ENCODE results near the gene SH3RF3.
A peak's percentile ranks its signal among the peaks of the same experiment; 100 is the strongest.

SH3RF3 gene

DNA sequence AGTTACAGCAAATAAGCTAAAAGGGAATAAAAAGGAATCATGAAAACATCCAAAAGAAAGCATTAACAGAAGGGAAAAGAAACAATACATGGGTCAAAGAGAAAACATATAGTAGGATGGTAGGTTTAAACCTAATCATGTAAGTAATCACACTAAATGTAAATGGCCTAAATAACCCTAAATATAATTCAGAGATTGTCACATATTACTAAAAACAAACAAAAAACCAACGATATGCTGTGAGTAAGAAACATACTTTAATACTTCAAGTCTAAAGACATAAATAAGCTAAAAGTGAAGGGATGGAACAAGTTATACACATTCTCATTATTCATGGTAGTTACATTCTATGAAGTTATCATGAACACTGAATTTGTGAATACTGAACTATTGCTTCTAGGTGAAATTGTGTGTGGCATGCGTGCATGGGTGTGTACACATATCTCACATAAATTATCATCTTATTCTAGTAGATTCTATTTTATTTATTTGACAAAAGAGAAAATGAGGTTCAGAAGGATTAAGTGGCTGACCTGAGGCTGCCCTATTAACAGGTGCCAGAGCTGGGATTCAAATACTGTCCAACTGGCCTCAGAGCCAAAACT, 313.8 kb downstream of the SH3RF3 start:
- DNase-seq = no peak

DNA sequence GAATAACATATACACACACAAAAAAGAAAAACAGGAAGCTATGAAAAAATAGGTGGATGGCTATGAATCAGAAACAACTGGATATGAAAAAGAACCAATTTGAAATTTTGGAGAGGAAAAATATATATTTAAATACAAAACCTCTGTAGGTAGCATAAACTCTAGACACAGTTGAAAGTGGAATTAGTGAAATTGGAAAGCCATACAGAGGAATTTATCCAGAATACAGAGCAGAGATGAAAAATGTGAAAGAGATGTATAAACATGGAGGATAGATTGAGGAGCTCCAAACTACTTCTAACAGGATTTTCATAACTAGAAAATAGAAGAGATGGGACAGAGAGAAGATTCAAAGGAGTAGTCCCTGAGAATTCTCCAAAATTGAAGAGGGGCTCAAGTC, 315.9 kb downstream of the SH3RF3 start:
- DNase-seq = no peak

DNA sequence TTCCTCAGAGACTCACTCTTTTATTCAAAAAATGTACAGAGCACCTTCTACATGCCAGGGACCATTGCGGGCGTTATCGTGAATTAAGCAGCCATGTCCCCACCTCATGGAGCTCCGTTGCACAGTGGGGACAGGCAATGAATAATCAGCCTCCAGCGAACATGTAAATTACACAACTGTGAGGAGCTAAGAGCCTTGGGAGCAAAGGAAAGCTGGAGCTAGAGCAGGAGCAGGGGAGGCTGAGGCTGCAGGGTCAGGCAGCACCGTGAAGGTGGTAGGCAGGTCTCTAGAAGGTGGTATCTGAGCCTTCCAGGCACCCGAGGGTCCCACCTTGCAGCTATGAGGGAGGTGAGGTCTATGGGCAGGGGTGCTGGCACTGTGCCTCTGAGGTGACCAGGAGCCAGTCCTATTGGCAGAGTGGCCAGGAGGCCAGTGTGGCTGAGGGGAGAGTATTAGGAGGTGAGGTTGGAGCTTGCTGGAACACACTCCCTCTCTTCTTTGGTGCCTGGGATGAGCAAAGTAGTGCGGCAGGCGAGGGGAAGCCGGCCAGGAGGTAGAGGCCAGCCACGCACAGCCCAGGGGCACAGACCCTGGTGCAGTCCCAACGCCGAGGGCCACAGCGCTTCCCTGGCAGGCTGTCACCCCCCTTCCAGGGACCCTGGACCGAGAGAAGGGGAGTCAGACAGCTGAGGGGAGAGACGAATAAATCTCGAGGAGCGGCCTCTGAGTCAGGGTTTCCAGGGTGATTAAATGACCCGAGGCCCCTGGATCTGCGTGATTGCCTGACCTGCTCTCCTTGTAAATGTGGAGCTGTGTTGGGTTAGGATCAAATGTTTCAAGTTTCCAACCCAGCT, 317.5 kb downstream of the SH3RF3 start:
- peak; percentile 74 for DNase-seq

DNA sequence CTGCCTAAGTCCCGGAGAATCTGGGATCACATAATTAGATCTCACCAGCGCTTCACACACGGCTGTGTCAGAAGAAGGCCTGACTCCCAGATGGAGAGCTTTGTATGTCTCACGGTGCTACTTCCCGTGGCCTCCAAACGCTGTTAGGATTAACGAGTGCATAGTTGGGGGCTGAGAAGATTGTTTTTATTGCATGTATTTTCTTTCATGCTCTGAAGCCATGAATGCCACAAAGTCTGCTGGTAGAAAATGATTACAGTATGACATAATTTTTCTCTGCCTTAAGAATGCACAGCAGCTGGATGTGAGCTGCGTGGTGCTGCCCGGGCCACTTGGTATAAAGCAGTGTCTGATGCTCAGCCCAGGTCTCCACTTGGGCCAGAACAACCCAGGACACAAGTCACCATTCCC, 318.3 kb downstream of the SH3RF3 start:
- peak; percentile 97 for DNase-seq

DNA sequence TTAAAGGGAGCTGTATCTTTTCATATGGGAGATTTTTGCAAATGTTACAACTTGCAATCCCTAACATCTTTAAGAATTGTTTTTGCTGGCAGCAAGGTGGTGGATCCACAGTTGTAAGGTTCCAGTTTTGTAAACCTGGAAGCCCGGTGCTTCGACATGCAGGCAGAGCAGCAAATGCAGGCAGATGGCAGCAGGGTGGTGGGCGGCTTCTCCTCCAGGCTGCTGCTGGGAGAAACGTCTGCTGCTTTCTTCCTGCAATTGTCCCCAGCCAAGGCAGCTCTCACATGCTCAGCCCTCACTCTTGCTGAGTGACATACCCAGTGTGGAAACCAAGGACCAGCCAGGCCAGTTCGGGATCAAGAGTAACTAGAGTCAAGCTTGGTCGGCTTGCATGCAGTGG, 318.8 kb downstream of the SH3RF3 start:
- no peak for DNase-seq

DNA sequence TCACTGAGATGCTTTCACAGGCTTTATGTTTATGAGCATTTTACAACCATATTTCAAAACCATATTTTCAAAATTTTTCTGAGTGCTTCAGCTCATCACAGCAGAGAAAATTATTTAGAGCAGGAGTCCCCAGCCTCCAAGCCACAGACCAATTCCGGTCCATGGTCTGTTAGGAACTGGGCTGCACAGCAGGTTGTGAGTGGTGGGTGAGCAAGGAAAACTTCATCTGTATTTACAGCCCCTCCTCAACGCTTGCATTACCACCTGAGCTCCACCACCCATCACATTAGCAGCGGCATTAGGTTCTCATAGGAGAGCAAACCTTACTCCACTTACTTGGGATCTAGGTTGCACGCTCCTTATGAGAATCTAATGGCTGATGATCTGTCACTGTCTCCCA, 319.2 kb downstream of the SH3RF3 start:
- DNase-seq = no peak

DNA sequence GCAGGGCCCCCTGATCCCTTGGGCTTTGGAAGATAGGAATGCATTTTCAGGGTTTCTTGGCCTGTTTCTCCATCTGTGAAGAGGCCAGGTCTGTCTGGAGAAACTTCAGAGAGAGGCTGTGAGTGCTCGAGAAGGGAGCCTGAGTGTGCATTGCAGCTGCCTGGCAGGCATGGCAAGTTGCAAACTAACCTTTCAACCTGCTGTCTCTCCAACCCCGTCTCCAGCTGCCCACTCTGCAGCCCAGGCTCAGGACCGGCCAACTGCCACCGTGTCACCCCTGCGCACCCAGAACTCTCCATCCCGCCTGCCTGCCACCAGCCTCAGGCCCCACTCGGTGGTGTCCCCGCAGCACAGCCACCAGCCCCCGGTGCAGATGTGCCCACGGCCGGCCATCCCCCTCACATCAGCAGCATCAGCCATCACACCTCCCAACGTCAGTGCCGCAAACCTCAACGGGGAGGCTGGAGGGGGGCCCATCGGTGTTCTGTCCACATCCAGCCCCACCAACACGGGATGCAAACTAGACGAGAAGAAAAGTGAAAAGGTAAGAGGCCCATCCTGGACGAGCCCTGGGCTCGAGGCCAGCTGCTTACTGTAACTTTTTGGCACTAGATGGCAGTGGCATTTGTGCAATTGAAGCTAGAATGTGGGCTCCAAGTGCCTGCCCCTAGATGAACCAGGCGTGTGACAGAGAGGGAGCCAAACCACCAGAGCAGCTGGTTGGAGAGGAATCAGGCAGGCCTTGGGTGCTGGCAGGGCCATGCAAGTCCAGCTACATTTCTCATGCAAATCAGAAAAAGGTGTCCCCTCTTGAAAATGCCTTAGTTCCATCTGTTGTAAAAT, 320.2 kb downstream of the SH3RF3 start:
- DNase-seq = peak; percentile 21

DNA sequence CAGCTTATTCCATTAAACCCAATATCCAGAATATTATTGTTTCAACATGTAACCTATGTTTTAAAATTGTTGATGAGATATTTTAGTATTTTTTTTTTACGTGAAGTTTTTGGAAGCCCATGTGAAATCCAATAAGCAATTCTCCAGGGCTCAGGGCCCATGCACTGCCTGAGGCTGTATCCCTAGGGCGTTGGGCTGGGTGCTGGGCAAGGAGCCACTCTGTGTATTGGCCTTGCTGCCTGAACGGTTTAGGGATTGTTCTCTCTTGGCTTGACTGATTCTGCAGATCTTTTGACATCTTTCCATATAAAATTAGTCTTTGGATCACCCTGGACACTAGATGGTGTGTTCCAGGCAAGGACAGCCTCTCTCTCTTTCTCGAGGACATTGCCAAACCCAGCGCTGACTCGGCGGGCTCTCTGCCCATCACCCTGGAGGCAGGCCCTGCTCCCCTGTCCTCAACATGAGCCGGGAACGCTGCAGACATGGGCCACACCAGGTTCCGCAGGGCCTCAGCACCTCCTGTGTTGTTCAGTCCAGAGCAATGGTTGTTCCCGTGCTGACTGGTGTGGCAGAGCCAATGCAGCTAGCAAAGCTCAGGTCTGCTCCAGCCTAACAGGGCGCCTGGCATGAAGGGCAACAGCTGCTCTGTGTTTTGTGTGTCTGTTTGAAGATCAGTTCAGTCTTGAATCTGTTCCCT, 321.7 kb downstream of the SH3RF3 start:
- no peak for DNase-seq

DNA sequence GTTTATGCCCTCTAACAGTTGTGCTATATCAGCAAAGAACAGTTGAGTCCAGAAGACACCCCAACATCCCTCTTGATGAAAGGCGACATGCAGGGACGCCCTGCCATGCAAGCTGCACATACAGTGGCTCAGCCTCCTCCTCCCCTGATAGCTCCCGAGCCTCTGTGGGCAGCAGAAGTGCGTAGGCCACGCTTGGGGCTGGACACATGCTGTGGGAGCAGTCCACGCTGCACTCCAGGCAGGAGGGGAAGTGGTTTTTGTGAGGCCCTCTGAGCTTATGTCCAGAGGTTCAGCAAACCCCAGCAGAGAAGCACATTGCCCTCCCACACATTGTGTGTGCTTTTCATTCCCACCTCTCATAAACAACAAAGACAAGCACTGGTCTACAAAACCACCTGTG, 322.7 kb downstream of the SH3RF3 start:
- no peak for DNase-seq

DNA sequence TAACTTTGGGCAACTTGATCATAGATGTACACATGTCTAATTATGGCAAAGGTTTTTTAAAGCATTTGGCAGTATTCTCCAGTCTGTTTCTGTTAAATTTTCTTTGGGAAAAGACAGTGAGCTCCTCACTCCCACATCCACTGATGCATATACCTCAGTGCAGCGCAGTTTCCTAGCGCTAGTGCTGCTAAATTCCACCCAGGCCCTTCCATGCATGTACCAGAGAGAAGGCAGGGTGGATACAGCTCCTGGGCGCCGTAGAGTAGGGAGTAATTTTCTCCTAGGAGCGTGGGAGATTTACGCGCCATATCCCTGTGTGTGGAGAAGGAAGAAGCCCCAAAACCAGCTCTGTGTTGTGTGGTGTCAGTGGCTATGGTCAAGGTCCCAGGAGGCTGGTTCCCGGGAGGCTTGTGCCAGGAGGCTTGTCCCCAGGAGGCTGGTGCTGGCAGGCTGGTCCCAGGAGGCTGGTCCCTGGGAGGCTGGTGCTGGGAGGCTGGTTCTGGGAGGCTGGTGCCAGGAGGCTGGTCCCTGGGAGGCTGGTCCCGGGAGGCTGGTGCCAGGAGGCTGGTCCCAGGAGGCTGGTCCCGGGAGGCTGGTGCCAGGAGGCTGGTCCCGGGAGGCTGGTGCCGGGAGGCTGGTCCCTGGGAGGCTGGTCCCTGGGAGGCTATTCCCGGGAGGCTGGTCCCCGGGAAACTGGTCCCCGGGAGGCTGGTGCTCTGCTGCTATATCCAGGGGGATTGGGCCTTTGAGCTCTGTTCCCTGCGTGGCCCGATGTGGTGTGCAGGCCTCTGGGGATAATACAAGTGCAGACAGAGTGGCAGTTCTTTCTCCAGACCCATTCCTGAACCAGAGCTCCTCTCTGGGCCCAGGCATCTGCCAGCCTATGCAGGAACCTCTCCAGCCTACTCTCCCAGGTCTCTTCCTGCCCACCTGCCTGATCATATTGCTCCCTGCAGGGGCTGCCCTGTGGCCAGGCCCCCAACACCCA, 323.6 kb downstream of the SH3RF3 start:
- no peak for DNase-seq

DNA sequence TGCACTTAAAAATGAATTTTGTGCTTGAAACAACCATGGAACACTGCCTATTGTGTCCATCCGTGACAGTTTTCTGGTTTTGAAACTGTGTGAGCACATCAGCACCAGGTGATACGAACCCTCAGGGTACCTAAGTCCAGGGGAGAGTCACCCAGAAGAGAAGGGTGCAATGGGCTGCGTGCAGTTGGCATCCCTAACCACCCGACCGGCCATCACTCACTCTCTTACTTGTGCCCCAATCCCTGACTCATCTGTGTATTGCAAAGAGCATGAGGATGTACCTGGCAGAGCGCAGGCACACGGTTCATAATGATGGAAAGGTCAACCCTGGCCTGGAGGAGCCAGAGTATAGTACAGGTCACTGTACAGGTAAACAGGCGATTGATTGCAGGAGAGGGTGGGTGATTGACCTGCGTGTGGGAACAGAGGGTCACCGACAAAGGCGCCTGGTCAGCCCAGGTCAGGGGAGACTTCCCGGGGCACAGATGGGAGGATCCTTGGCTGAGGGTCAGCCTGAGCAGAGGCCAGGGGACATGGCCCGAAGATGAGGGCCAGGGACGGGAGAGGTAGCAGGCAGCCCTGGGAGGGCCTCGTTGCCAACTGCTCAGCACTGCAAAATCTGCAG, 324.5 kb downstream of the SH3RF3 start:
- no peak for DNase-seq

DNA sequence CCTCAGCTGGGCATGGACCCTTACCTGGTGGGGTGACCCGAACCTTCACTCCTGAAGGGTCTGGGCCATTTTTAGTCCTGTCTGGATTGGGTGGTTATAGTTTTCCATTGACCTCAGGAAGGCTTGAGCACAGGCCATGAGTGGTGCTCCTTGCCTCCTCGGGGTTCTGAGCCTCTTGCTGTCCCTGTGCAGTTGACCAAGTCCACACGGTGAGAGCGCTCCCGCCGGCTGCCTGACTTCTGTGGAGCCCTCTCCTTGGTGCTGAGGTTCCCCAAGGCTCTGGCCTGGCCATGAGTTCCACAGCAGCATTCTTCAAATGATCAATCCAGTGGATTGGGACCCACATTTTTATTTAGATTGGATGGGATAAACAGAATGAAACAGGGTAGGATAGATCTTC, 325.3 kb downstream of the SH3RF3 start:
- no peak for DNase-seq

DNA sequence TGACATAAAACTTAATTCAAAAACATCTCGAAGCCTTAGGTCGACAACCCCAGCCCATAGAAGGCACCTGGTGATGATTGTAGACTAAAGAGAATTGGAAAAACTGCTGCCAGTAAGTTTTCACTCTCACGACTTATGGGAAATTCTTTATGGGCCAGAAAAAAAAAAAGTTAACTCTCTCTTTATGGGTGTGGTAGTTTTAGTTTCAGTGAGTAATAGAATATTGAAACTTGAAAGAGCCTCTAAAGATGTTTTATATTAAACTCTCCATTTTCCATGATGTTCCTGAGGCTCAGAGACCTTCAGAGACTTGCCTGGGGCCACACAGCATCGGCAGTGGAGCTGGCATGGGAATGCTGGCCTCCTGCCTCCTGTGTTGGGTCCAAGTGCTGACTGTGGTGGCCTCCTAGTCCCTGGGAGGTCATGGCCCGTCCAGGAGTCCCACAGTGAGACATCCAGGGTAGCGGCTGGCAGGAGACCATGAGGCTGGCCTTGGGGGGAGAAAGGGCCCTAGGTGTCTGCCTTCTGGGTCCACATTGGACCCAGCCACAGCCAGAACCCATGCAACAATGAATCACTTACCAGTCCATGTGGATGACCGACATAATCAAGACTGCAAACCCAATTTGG, 325.9 kb downstream of the SH3RF3 start:
- no peak for DNase-seq

DNA sequence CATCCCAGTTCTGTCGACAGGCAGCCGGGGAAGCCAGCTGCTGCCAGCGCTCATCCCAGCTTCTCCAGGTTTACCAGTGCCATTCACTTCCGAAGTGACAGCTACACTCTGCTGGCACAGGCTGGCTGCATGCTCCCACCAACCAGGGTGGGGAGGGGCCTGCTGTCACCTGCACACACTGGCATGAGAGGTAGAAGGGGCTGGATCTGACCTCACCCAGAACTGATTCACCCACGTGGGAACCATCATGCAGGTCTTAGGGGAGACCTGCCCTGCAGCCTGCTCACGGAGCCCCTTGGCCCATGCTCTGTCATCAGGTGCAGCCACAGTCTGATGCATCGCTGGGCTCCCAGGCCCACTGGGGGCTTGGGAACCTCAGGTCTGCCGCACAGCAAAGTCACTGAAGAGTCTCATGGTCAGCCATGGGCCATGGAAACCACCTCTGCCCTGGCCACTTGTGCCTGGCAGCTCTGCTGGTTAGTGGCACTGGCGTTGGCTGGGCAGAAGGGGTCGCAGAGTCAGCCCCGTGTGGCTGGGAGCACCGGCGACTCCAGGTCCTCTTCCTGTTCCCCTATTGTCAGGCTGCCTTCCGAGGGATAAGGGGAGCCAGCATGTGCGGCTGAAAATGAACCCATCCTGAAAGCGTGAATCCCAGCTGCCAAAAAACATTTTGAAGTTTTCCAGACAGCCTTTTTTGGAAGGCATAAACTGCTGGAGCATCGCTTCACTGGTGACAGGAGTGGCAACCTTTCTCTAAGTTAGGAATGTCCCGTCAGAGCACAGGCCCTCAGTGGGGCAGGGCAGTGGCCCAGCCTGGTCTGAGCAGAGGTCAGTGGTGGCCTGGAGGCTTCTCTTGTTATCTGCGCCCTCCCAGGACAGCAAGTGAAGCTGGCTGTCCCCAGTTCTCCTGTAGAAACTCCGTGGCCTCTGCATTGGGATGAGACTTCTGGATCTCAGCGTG, 327.0 kb downstream of the SH3RF3 start:
- no peak for DNase-seq

DNA sequence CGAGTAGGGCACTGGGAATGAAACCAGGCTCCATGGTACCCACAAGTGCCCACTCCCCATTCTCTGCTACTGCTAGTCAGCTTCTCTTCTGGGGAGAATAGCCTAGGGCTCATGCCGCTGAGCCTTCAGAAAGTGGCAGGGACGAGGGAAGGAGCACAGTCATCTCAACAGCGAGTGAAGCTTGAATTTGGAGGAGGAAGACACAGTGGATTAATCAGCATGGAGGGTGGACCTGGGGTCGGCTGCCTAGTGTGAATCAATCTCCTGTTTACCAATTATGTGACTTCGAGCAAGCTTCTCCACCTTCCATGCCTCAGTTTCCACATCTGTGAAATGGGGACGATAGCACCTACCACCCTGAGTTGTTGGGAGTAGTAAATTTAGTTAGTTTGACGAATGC, 327.8 kb downstream of the SH3RF3 start:
- DNase-seq = no peak

DNA sequence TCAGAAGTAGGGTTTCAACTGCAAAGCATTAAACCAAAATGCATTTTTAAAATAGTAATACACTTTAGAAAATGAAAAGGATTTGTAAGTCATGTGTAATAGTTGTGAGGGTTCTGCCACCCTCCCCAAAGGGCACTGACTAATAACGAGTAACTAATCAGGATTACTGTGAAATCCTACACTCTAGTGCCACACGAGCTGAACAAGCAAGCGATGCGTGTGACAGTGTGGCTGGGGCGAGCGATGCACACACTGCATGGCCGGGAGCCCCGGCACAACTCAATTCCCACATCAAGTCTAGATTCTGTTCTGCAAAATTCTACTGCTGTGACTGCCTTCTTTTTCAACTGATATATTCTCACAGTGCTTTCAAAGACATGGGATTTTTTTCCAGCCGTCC, 328.4 kb downstream of the SH3RF3 start:
- no peak for DNase-seq

DNA sequence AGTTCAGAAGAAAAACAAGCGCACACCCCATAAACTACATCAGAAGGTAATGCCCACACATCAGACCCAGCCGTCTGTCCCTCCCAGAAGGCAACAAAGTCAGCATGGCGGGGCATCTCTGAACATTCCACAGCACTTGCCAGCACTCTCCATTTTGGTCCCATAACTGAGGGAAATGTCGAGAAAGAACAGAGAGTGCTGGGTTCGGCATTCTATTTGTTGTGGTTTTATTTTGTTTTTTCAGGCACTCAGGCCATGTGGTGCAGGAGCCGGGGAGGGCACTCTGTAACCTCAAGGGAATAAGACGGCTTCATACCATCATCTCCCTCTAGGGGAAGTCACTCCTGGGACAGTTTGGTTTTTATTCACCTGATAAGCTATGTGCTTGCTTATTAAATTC, 328.8 kb downstream of the SH3RF3 start:
- DNase-seq = no peak

DNA sequence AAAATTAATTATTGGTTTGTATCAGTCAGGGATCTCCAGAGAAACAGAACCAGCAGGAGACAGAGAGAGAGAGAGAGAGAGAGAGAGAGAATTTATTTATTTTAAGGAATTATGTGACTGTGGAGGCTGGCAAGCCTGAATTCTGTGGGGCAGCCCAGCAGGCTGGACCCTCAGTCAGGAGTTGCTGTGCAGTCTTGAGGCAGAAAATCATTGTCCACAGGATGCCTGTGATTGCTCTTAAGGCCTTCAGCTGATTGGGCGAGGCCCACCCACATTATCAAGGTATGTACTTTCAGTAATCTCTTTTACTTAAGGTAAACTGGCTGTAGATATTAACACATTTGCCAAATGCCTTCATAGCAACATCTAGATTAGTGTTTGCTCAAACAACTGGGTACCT, 329.5 kb downstream of the SH3RF3 start:
- no peak for DNase-seq

DNA sequence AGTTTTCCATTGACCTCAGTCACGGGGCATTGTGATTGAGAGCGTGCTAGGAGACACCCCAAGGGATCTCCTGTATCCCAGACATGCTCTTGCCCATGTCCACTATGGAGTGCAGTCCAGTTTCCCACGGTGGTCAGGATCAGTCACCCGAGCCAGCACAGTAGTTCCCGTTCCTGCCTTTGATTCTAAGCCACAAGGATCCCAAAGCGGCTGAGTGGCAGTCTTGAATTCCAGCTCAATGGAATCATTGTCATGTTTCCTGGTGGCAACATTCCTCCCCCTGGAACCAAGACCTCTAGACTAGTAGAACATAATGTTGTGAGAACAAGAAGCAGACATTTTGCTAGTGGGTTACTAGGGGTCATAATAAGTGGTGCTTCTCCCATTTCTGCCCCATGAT, 330.5 kb downstream of the SH3RF3 start:
- DNase-seq = peak; percentile 76
